Neural crest cell (in vitro differentiated cells): ENCODE data around the gene KCTD10. TPM values are rescaled to one million over a fixed set of nuclear protein-coding genes. Genes with fewer than 3 reads are reported as not detected.
"Not testable (repeated sequence)": the region's sequence is repeated elsewhere in the genome, so short reads cannot be mapped to it uniquely, and the experiment has no call there.

ENCODE experiments used
- DNase-seq: peaks from one replicate; pipeline ENCODE4 v3.0.0; 2021; ENCODE audit warnings: low read depth, mixed read lengths, low spot score
- H3K27ac Mint-ChIP-seq: one replicate; pipeline ENCODE4 v1.8.0; 2021; ENCODE audit warnings: mild to moderate bottlenecking, mixed read lengths; ENCODE audit not compliant: unreplicated experiment
- H3K27me3 Mint-ChIP-seq: 2 replicates; pipeline ENCODE4 v1.8.0; 2021; ENCODE audit warnings: low read depth, mild to moderate bottlenecking, mixed read lengths
- H3K36me3 Mint-ChIP-seq: 2 replicates; pipeline ENCODE4 v1.8.0; 2021; ENCODE audit warnings: low read depth, mild to moderate bottlenecking, mixed read lengths
- H3K4me1 Mint-ChIP-seq: 2 replicates; pipeline ENCODE4 v1.8.0; 2021; ENCODE audit warnings: mixed read lengths
- H3K4me3 Mint-ChIP-seq: one replicate; pipeline ENCODE4 v1.8.0; 2021; ENCODE audit warnings: mild to moderate bottlenecking, mixed read lengths
- H3K9me3 Mint-ChIP-seq: 2 replicates; pipeline ENCODE4 v1.8.0; 2021; ENCODE audit warnings: mixed read lengths
- CTCF ChIP-seq: fragments of 200-600 bp; sonication (generic); conservative IDR thresholded peaks from 2 replicates; pipeline ENCODE4 v1.5.0; 2021; ENCODE audit warnings: antibody characterized with exemption, mild to moderate bottlenecking
- total RNA-seq: library from RNA; stranded (reverse); gene quantifications from 2 replicates; pipeline ENCODE4 v1.2.1, GENCODE V29; 2021

KCTD10 gene
- total RNA-seq, 1 donor from 2014 or later = 66.4 TPM

- Mint-ChIP-seq H3K4me3 (peak overlapping the region; percentile 77), H3K36me3 (no peaks in the 10 kb centered on the region), H3K27ac (no peak overlapping the region), H3K27me3 (no peaks in the 10 kb centered on the region), H3K9me3 (no peaks in the 10 kb centered on the region), H3K4me1 (peaks cover 35% of the 10 kb centered on the region)
- no peak for DNase-seq
- no peak for TF ChIP-seq CTCF
Measured at GRCh38 chr12:109479761-109480160, 2.7 kb upstream of the KCTD10 start.

GRCh38 chr12:109477963-109478315 lies 839 bp upstream of the KCTD10 start:
- Mint-ChIP-seq H3K27ac (peak overlapping the region; percentile 100), H3K4me1 (peaks cover 40% of the 10 kb centered on the region)
- TF ChIP-seq CTCF = no peak

GRCh38 chr12:109476807-109477184 lies 304 bp downstream of the KCTD10 start:
- no peak for TF ChIP-seq CTCF
- DNase-seq = no peak
- no peaks in the 10 kb centered on the region for H3K36me3 Mint-ChIP-seq
- H3K27me3 Mint-ChIP-seq = no peaks in the 10 kb centered on the region
- H3K4me3 Mint-ChIP-seq = peak overlapping the region; percentile 100
- H3K27ac Mint-ChIP-seq = peak overlapping the region; percentile 100
- H3K9me3 Mint-ChIP-seq = no peaks in the 10 kb centered on the region
- H3K4me1 Mint-ChIP-seq = peaks cover 40% of the 10 kb centered on the region

More at GRCh38 chr12:109477963-109478315, 839 bp upstream of the KCTD10 start:
- H3K27me3 Mint-ChIP-seq = no peaks in the 10 kb centered on the region
- peak overlapping the region; percentile 100 for H3K4me3 Mint-ChIP-seq
- H3K36me3 Mint-ChIP-seq = no peaks in the 10 kb centered on the region
- H3K9me3 Mint-ChIP-seq = no peaks in the 10 kb centered on the region
- DNase-seq = no peak

- TF ChIP-seq CTCF = no peak
- peak overlapping the region; percentile 100 for H3K27ac Mint-ChIP-seq
- H3K4me3 Mint-ChIP-seq = peak overlapping the region; percentile 100
- H3K27me3 Mint-ChIP-seq = no peaks in the 10 kb centered on the region
- H3K36me3 Mint-ChIP-seq = no peaks in the 10 kb centered on the region
- no peak for DNase-seq
- H3K4me1 Mint-ChIP-seq = peaks cover 40% of the 10 kb centered on the region
- no peaks in the 10 kb centered on the region for H3K9me3 Mint-ChIP-seq
Measured at GRCh38 chr12:109475993-109476806, 900 bp downstream of the KCTD10 start.

GRCh38 chr12:109475121-109475520 lies 2.0 kb downstream of the KCTD10 start:
- Mint-ChIP-seq H3K27ac (no peak overlapping the region), H3K27me3 (no peaks in the 10 kb centered on the region)

GRCh38 chr12:109473526-109474270 lies 3.4 kb downstream of the KCTD10 start:
- DNase-seq, H3K27ac Mint-ChIP-seq, H3K27me3 Mint-ChIP-seq, H3K4me3 Mint-ChIP-seq, H3K9me3 Mint-ChIP-seq, H3K36me3 Mint-ChIP-seq: not testable (repeated sequence)
- peaks cover 33% of the 10 kb centered on the region for H3K4me1 Mint-ChIP-seq

More at GRCh38 chr12:109475121-109475520, 2.0 kb downstream of the KCTD10 start:
- no peak for DNase-seq
- Mint-ChIP-seq H3K9me3 (no peaks in the 10 kb centered on the region), H3K4me3 (peak overlapping the region; percentile 100), H3K4me1 (peaks cover 40% of the 10 kb centered on the region), H3K36me3 (no peaks in the 10 kb centered on the region)
- no peak for TF ChIP-seq CTCF
